Liver (tissue), 9 donors: ENCODE results near the gene CLIP4. TPM values are rescaled to one million over a fixed set of nuclear protein-coding genes. Genes with fewer than 3 reads are reported as not detected.
"Not testable (repeated sequence)": the region's sequence is repeated elsewhere in the genome, so short reads cannot be mapped to it uniquely, and the experiment has no call there.

Source experiments
- DNase-seq: peaks from one replicate; pipeline ENCODE4 v3.0.0-alpha.2; 2017; ENCODE audit warnings: low spot score
- H3K27ac ChIP-seq, 2 donors: one replicate each; pipeline ENCODE4 v1.7.0; 2013; ENCODE audit warnings: inconsistent platforms in 2 of 2, low read length in 2 of 2, control low read depth in 1 of 2, low read depth in 1 of 2, mild to moderate bottlenecking in 1 of 2
- H3K27me3 ChIP-seq, 4 donors: one replicate each; pipeline versions ENCODE4 v1.6.1 to v1.7.0; 2013; ENCODE audit warnings: low read length in 3 of 4, inconsistent platforms in 1 of 4, mild to moderate bottlenecking in 1 of 4, moderate library complexity in 1 of 4; ENCODE audit not compliant: control insufficient read depth in 4 of 4, insufficient read depth in 4 of 4
- H3K36me3 ChIP-seq, 4 donors: one replicate each; pipeline versions ENCODE4 v1.6.1 to v1.7.0; 2013; ENCODE audit warnings: low read length in 3 of 4, mild to moderate bottlenecking in 3 of 4, low read depth in 1 of 4, moderate library complexity in 1 of 4; ENCODE audit not compliant: control insufficient read depth in 4 of 4, insufficient read depth in 3 of 4
- H3K4me1 ChIP-seq, 4 donors: one replicate each; pipeline versions ENCODE4 v1.6.1 to v1.7.0; 2013; ENCODE audit warnings: low read length in 3 of 4, mild to moderate bottlenecking in 3 of 4, moderate library complexity in 1 of 4; ENCODE audit not compliant: control insufficient read depth in 4 of 4, insufficient read depth in 4 of 4
- H3K4me3 ChIP-seq, 3 donors: one replicate each; pipeline versions ENCODE4 v1.6.1 to v1.7.0; 2013; ENCODE audit warnings: low read length in 3 of 3, control low read depth in 1 of 3, low read depth in 1 of 3, mild to moderate bottlenecking in 1 of 3
- H3K9ac ChIP-seq, 2 donors: one replicate each; pipeline ENCODE4 v1.7.0; 2013; ENCODE audit warnings: low read length in 2 of 2, mild to moderate bottlenecking in 2 of 2, moderate library complexity in 2 of 2, control low read depth in 1 of 2, low read depth in 1 of 2
- H3K9me3 ChIP-seq, 4 donors: one replicate each; pipeline versions ENCODE4 v1.6.1 to v1.7.0; 2013; ENCODE audit warnings: low read length in 3 of 4; ENCODE audit not compliant: control insufficient read depth in 4 of 4
- ATF3 ChIP-seq: IDR thresholded peaks from 2 replicates; pipeline ENCODE4 v1.6.1; 2016; ENCODE audit warnings: antibody characterized with exemption
- CTCF ChIP-seq: fragments of 150-350 bp; IDR thresholded peaks from 2 replicates; pipeline ENCODE4 v1.5.1; 2017; ENCODE audit warnings: improper control_type of control experiment, low read depth, low read length; ENCODE audit not compliant: missing input control
- EGR1 ChIP-seq, 2 donors: IDR thresholded peaks; 2 replicates each; pipeline ENCODE4 v1.6.1; 2016 to 2018; ENCODE audit warnings: antibody characterized with exemption in 2 of 2, low read depth in 2 of 2
- FOXA1 ChIP-seq: IDR thresholded peaks from 2 replicates; pipeline ENCODE4 v1.6.1; 2016; ENCODE audit warnings: antibody characterized with exemption
- HNF4A ChIP-seq, 2 donors: conservative IDR thresholded peaks; 2 replicates each; pipeline ENCODE4 v1.6.1; 2016; ENCODE audit warnings: antibody characterized with exemption in 2 of 2, mild to moderate bottlenecking in 2 of 2
- MAX ChIP-seq: IDR thresholded peaks from 2 replicates; pipeline ENCODE4 v1.6.1; 2016; ENCODE audit warnings: antibody characterized with exemption
- NR2F2 ChIP-seq: IDR thresholded peaks from 2 replicates; pipeline ENCODE4 v1.6.1; 2016; ENCODE audit warnings: antibody characterized with exemption
- RAD21 ChIP-seq, 2 donors: IDR thresholded peaks; 2 replicates each; pipeline ENCODE4 v1.6.1; 2016; ENCODE audit warnings: antibody characterized with exemption in 2 of 2, mild to moderate bottlenecking in 2 of 2
- REST ChIP-seq: IDR thresholded peaks from 2 replicates; pipeline ENCODE4 v1.6.1; 2016; ENCODE audit warnings: antibody characterized with exemption, mild to moderate bottlenecking
- RXRA ChIP-seq, 2 donors: IDR thresholded peaks; 2 replicates each; pipeline ENCODE4 v1.6.1; 2017 to 2018; ENCODE audit warnings: antibody characterized with exemption in 2 of 2, mild to moderate bottlenecking in 1 of 2
- ZBTB33 ChIP-seq: IDR thresholded peaks from 2 replicates; pipeline ENCODE4 v1.6.1; 2016; ENCODE audit warnings: antibody characterized with exemption
- WGBS: extraction: QIAGEN DNeasy Blood & Tissue Kit; methylation state at CpG from one replicate; pipeline ENCODE4 v1.1.7; 2013; 5-methylcytosine and 5-hydroxymethylcytosine counted together
- polyA plus RNA-seq, 2 donors: library from polyadenylated mRNA; stranded (reverse) in 1 of 2; unstranded in 1 of 2; fragments of 200-250 nt in 1 of 2; fragments of >200 nt in 1 of 2; fragmentation: Nextera tagmentation in 1 of 2; extraction: Ambion mirVana in 1 of 2; gene quantifications; one replicate each; pipeline versions ENCODE4 v1.2.1 to v1.2.3, GENCODE V29; 2013 to 2015
- total RNA-seq, 2 donors: library from RNA; depleted of rRNA; stranded (reverse); fragments of >200 nt; gene quantifications; one replicate each; pipeline ENCODE4 v1.2.3, GENCODE V29; 2014
- donor health status: healthy.
- donor health status: healthy.
- donor health status: healthy.
- donor health status: healthy.
- donor health status: healthy.

The CLIP4 gene
- total and polyA plus RNA-seq, 4 donors: 1.3 to 6.7 (median 3.2) TPM

GRCh38 chr2:29106980-29107388, 8.2 kb upstream of the CLIP4 start:
- TF ChIP-seq ATF3 (no peak), MAX (no peak), CTCF (no peak), HNF4A (conservative IDR thresholded peaks at IDR 0.05) (no peak), REST (no peak), RXRA (IDR thresholded peaks at IDR 0.05) (no peak), FOXA1 (no peak), NR2F2 (no peak)
- Histone ChIP-seq H3K9me3 (no peaks in the 10 kb centered on the region), H3K27me3 (peaks cover 0 to 2% (median 0%) of the 10 kb centered on the region in 4 donors), H3K27ac (no peak overlapping the region), H3K36me3 (no peaks in the 10 kb centered on the region), H3K9ac (no peak overlapping the region), H3K4me1 (no peaks in the 10 kb centered on the region), H3K4me3 (no peak overlapping the region)
- WGBS: 68% methylated on average over 2 of the region's 2 CpGs
- DNase-seq: no peak

GRCh38 chr2:29107547-29107946, 7.7 kb upstream of the CLIP4 start:
- DNase-seq, H3K9ac ChIP-seq, H3K9me3 ChIP-seq, H3K4me3 ChIP-seq, H3K4me1 ChIP-seq, H3K27ac ChIP-seq, H3K36me3 ChIP-seq, H3K27me3 ChIP-seq: not testable (repeated sequence)
- 94% methylated on average over 3 of the region's 3 CpGs for WGBS

- DNase-seq: no peak
- H3K4me3 ChIP-seq: no peak overlapping the region
- H3K27ac ChIP-seq: no peak overlapping the region
- 89% methylated on average over 8 of the region's 8 CpGs for WGBS
- no peaks in the 10 kb centered on the region for H3K9me3 ChIP-seq
- peaks cover 0 to 2% (median 0%) of the 10 kb centered on the region in 4 donors for H3K27me3 ChIP-seq
- no peak overlapping the region for H3K9ac ChIP-seq
- no peak for TF ChIP-seq ZBTB33
- no peak for TF ChIP-seq RAD21 (IDR thresholded peaks at IDR 0.05)
- TF ChIP-seq EGR1 (IDR thresholded peaks at IDR 0.05; ENCODE audit: low read depth in 2 of 2): no peak
- H3K36me3 ChIP-seq: no peaks in the 10 kb centered on the region
- H3K4me1 ChIP-seq: no peaks in the 10 kb centered on the region
Measured at GRCh38 chr2:29108225-29108624, 7.0 kb upstream of the CLIP4 start.
